GM18507 (cell line): ENCODE data around the gene STOX2.
"Not testable (repeated sequence)": the region's sequence is repeated elsewhere in the genome, so short reads cannot be mapped to it uniquely, and the experiment has no call there.

Experiments
- DNase-seq: peaks from one replicate; pipeline ENCODE4 v3.0.0; 2011; ENCODE audit warnings: low read depth; ENCODE audit not compliant: insufficient read length; ENCODE audit errors: extremely low spot score
- FAIRE-seq: peaks from 2 replicates; lab custom pipeline; 2011; peaks lifted over from hg19 to GRCh38; lab: Jason Lieb, UNC

The STOX2 gene

GRCh38 chr4:184012937-184013336 lies 107.8 kb downstream of the STOX2 start:
- no peak for DNase-seq
- no peak for FAIRE-seq

GRCh38 chr4:184014301-184014700 lies 109.2 kb downstream of the STOX2 start:
- FAIRE-seq (no peak), DNase-seq (no peak)

GRCh38 chr4:184016759-184017668 lies 111.9 kb downstream of the STOX2 start:
- FAIRE-seq (no peak), DNase-seq (no peak)

GRCh38 chr4:184019076-184019475 lies 114.0 kb downstream of the STOX2 start:
- no peak for DNase-seq
- no peak for FAIRE-seq

GRCh38 chr4:184019667-184020623 lies 114.8 kb downstream of the STOX2 start:
- DNase-seq (no peak), FAIRE-seq (no peak)

GRCh38 chr4:184021389-184021788 lies 116.3 kb downstream of the STOX2 start:
- FAIRE-seq (no peak), DNase-seq (no peak)

- FAIRE-seq (no peak), DNase-seq (no peak)
Measured at GRCh38 chr4:184022679-184023383, 117.7 kb downstream of the STOX2 start.

- DNase-seq (no peak), FAIRE-seq (no peak)
Measured at GRCh38 chr4:184024637-184025036, 119.5 kb downstream of the STOX2 start.

- FAIRE-seq (no peak), DNase-seq (no peak)
Measured at GRCh38 chr4:184028561-184029374, 123.7 kb downstream of the STOX2 start.

GRCh38 chr4:184030036-184030435 lies 124.9 kb downstream of the STOX2 start:
- DNase-seq (no peak), FAIRE-seq (no peak)

- DNase-seq: no peak
- no peak for FAIRE-seq
Measured at GRCh38 chr4:184030764-184031163, 125.7 kb downstream of the STOX2 start.

- FAIRE-seq: no peak
- DNase-seq: no peak
Measured at GRCh38 chr4:184032091-184032490, 127.0 kb downstream of the STOX2 start.

GRCh38 chr4:184039963-184040383 lies 134.9 kb downstream of the STOX2 start:
- FAIRE-seq (no peak), DNase-seq (no peak)

GRCh38 chr4:184041156-184041555 lies 136.0 kb downstream of the STOX2 start:
- FAIRE-seq (no peak), DNase-seq (no peak)

- DNase-seq: no peak
- no peak for FAIRE-seq
Measured at GRCh38 chr4:184046148-184046547, 141.0 kb downstream of the STOX2 start.

- DNase-seq, FAIRE-seq: not testable (repeated sequence)
Measured at GRCh38 chr4:184051262-184051661, 146.2 kb downstream of the STOX2 start.

GRCh38 chr4:184052616-184053015 lies 147.5 kb downstream of the STOX2 start:
- FAIRE-seq (no peak), DNase-seq (no peak)

GRCh38 chr4:184053434-184053833 lies 148.3 kb downstream of the STOX2 start:
- no peak for FAIRE-seq
- DNase-seq: no peak

GRCh38 chr4:184056877-184057276 lies 151.8 kb downstream of the STOX2 start:
- FAIRE-seq: no peak
- DNase-seq: no peak
